Left lobe of liver (tissue), 2 donors: ENCODE data around the gene RGS14. TPM values are rescaled to one million over a fixed set of nuclear protein-coding genes. Genes with fewer than 3 reads are reported as not detected.
"Not testable (repeated sequence)": the region's sequence is repeated elsewhere in the genome, so short reads cannot be mapped to it uniquely, and the experiment has no call there.

ENCODE experiments used
- ATAC-seq: fragments of 200-7000 bp; cut with Tn5 transposase; one replicate; pipeline ENCODE4 v1.9.1; 2020; ENCODE audit warnings: mild to moderate bottlenecking, moderate library complexity
- DNase-seq: peaks from one replicate; pipeline ENCODE4 v3.0.0-alpha.2; 2020; ENCODE audit warnings: low spot score
- total RNA-seq: library from RNA; stranded (reverse); gene quantifications from one replicate; pipeline ENCODE4 v1.2.1, GENCODE V29; 2021
- donor health status: DM: no; HTN: no; CAD: no; lungs with moderate emphysema.
- donor health status: DM: no; HTN: yes; CAD: no.

RGS14 gene
- total RNA-seq, 1 donor from 2014 or later: 34.6 TPM

- no peak for DNase-seq
- ATAC-seq: no peak
These were observed 12.8 kb upstream of the RGS14 start for GRCh38 chr5:177344891-177345290.

GRCh38 chr5:177346820-177347219, 10.9 kb upstream of the RGS14 start:
- no peak for DNase-seq

GRCh38 chr5:177347699-177348098, 10.0 kb upstream of the RGS14 start:
- ATAC-seq (no peak), DNase-seq (no peak)

More at GRCh38 chr5:177346820-177347219, 10.9 kb upstream of the RGS14 start:
- no peak for ATAC-seq

GRCh38 chr5:177349362-177349647, 8.4 kb upstream of the RGS14 start:
- ATAC-seq (no peak), DNase-seq (no peak)

- ATAC-seq: no peak
- DNase-seq: no peak
These were observed 8.0 kb upstream of the RGS14 start for GRCh38 chr5:177349762-177350161.

GRCh38 chr5:177350776-177351391, 6.8 kb upstream of the RGS14 start:
- DNase-seq: no peak
- no peak for ATAC-seq

GRCh38 chr5:177351392-177352329, 6.1 kb upstream of the RGS14 start, which contains the start of gene LMAN2:
Gene LMAN2 (minus strand): TSS chr5:177351668. CDS start chr5:177351647, 21 bp downstream.
- DNase-seq (peak; percentile 96), ATAC-seq (peak; percentile 91)

GRCh38 chr5:177353093-177353492, 4.6 kb upstream of the RGS14 start:
- ATAC-seq (no peak), DNase-seq (no peak)

GRCh38 chr5:177354256-177354655, 3.5 kb upstream of the RGS14 start:
- no peak for DNase-seq
- ATAC-seq: peak; percentile 29

- DNase-seq (no peak), ATAC-seq (no peak)
These were observed 3.0 kb upstream of the RGS14 start for GRCh38 chr5:177354711-177355110.

GRCh38 chr5:177355162-177355867, 2.4 kb upstream of the RGS14 start:
- no peak for DNase-seq

GRCh38 chr5:177355868-177356168, 1.9 kb upstream of the RGS14 start:
- ATAC-seq (no peak), DNase-seq (no peak)

More at GRCh38 chr5:177355162-177355867, 2.4 kb upstream of the RGS14 start:
- no peak for ATAC-seq

- ATAC-seq (no peak), DNase-seq (no peak)
These were observed 978 bp upstream of the RGS14 start for GRCh38 chr5:177356746-177357145.

- ATAC-seq (no peak), DNase-seq (no peak)
These were observed 622 bp upstream of the RGS14 start for GRCh38 chr5:177357146-177357458.

- ATAC-seq: peak; percentile 67
- peak; percentile 89 for DNase-seq
These were observed 671 bp downstream of the RGS14 start for GRCh38 chr5:177358370-177358819.

GRCh38 chr5:177359451-177359851, 1.7 kb downstream of the RGS14 start:
- ATAC-seq (peak; percentile 11), DNase-seq (peak; percentile 71)

- DNase-seq (no peak), ATAC-seq (no peak)
These were observed 2.1 kb downstream of the RGS14 start for GRCh38 chr5:177359860-177360259.

GRCh38 chr5:177360740-177361139, 3.0 kb downstream of the RGS14 start:
- DNase-seq, ATAC-seq: not testable (repeated sequence)

- ATAC-seq (no peak), DNase-seq (no peak)
These were observed 3.9 kb downstream of the RGS14 start for GRCh38 chr5:177361418-177362291.

- no peak for DNase-seq
These were observed 4.5 kb downstream of the RGS14 start for GRCh38 chr5:177362292-177362609.

More at GRCh38 chr5:177362292-177362609, 4.5 kb downstream of the RGS14 start:
- ATAC-seq: no peak
